Natural killer cell treated with Interleukin-12 subunit alpha and Interleukin-12 subunit beta and Interleukin-15 and Interleukin-18, amount 100 ng/mL, for 72 hours (primary cell): ENCODE measurements around the gene ARID3B. TPM values are rescaled to one million over a fixed set of nuclear protein-coding genes. Genes with fewer than 3 reads are reported as not detected.

Source experiments
- ATAC-seq, 2 donors: fragments of 150-1000 bp; cut with Tn5 transposase in 1 of 2; sonication (Bioruptor Pico), chemical (Tn5 transposase) in 1 of 2; 2 replicates each; pipeline ENCODE4 v1.10.0; 2021
- DNase-seq: peaks from one replicate; pipeline ENCODE4 v3.0.0; 2022; ENCODE audit warnings: low spot score
- H3K27ac Mint-ChIP-seq, 2 donors: 1 replicate in 1 of 2; 2 replicates in 1 of 2; pipeline ENCODE4 v1.8.0; 2022; ENCODE audit warnings: mixed read lengths in 2 of 2, mild to moderate bottlenecking in 1 of 2, moderate library complexity in 1 of 2
- H3K27me3 Mint-ChIP-seq, 2 donors: 1 replicate in 1 of 2; 2 replicates in 1 of 2; pipeline ENCODE4 v1.8.0; 2022; ENCODE audit warnings: mixed read lengths in 2 of 2
- H3K36me3 Mint-ChIP-seq: one replicate; pipeline ENCODE4 v1.8.0; 2022; ENCODE audit warnings: mixed read lengths
- H3K4me1 Mint-ChIP-seq, 2 donors: 1 replicate in 1 of 2; 2 replicates in 1 of 2; pipeline ENCODE4 v1.8.0; 2022; ENCODE audit warnings: low read depth in 2 of 2, mixed read lengths in 2 of 2, mild to moderate bottlenecking in 1 of 2
- H3K4me3 Mint-ChIP-seq: one replicate; pipeline ENCODE4 v1.8.0; 2022; ENCODE audit warnings: mixed read lengths
- H3K9me3 Mint-ChIP-seq: 2 replicates; pipeline ENCODE4 v1.8.0; 2022; ENCODE audit warnings: mixed read lengths
- total RNA-seq, 2 donors: library from RNA; stranded (reverse); gene quantifications; one replicate each; pipeline ENCODE4 v1.2.3, GENCODE V29; 2022

Gene ARID3B
- total RNA-seq, 2 donors from 2014 or later, result 77.1 to 105 TPM

DNA sequence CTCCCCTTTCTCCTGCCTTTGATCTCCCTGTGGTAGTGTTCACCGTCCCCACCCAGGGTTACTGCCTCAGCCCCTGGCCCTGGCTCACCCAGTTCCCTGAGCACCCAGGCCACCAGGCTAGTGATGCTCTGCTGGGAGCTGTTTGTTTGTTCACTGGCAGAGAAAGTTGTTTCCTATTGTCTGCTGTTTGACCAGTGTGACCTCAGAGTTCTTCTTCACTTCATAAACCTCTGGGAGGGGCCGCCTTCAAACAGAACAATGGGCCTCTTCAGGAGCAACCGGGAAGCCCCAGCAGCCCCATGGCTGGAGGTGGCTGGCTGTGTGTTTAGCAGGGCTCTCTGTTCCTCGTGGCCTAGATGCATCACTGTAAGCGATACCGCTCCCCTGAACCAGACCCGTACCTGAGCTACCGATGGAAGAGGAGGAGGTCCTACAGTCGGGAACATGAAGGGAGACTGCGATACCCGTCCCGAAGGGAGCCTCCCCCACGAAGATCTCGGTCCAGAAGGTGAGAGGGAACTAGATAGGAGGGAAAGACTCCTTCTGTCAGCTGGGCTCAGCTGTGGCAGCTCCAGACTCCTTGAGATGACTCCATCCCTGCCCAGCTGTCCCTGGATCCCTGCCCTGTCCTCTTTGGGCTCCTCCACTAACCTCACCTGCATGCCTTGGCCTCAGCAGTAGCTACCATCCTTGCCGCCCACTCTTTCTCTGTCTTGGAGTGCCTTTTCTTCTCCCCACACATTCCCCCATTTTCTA, 78.0 kb downstream of the ARID3B start:
- H3K27ac Mint-ChIP-seq, result peak overlapping the region; percentile 32 to 88
- H3K9me3 Mint-ChIP-seq, result no peaks in the 10 kb centered on the region
- no peaks in the 10 kb centered on the region for H3K27me3 Mint-ChIP-seq
- H3K4me1 Mint-ChIP-seq, result peaks cover 42 to 51% of the 10 kb centered on the region in 2 donors
- H3K36me3 Mint-ChIP-seq, result peaks cover 11% of the 10 kb centered on the region
- ATAC-seq (no peak), DNase-seq (no peak)
- H3K4me3 Mint-ChIP-seq, result peak overlapping the region; percentile 34

- no peak for ATAC-seq
- Mint-ChIP-seq H3K4me1 (peaks cover 42 to 48% of the 10 kb centered on the region in 2 donors), H3K4me3 (no peak overlapping the region), H3K27ac (peak overlapping the region; percentile 32 to 88), H3K36me3 (peaks cover 11% of the 10 kb centered on the region), H3K9me3 (no peaks in the 10 kb centered on the region), H3K27me3 (no peaks in the 10 kb centered on the region)
- no peak for DNase-seq
Observed at GRCh38 chr15:74619916-74620635, 79.1 kb downstream of the ARID3B start.

DNA sequence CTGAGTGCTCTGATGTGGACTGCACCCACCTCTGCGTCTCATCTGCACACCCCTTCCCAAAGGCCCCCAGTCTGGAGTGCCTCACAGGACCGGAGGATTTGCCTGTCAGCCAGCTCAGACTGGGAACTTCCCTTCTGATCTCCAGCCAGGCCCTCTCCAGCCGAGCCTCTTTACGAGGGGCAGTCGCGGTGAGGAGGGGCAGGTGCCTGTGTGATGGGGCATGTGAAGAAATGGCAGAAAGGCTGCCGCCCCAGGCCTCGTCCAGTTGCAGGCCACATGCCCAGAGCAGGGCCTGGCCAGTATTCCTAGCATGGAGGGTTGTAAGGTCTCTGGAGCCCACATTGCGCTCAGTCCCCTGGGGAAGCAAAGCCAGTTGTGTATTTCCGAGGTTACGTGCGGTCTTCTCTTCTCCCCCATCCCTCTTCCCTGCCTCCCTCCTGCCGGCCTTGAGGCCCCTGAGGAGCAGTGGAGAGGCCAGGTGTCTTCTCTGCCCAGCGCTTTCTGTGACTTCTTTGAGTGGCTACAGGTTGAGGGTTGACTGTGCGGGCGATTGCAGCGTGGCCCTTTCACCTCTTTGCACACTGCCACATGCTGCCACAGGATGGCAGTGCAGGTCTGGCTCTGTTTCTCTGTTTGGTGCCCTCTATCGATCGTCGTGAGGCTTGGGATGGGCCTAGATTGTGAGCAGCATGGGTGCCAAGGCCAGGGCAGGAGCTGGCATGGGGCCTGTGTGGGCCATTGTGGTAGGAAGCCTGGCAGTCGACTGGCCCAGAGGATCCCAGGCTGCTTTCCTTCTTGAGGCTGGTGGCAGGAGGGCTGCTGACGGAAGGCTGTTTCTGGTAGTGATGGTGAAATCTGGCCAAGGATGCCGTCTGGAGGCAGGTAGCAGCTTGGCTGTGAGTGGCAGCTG, 79.9 kb downstream of the ARID3B start:
- Mint-ChIP-seq H3K9me3 (no peaks in the 10 kb centered on the region), H3K36me3 (peaks cover 11% of the 10 kb centered on the region), H3K27me3 (no peaks in the 10 kb centered on the region), H3K27ac (peak overlapping the region in 1 of 2 donors; percentile 64), H3K4me3 (no peak overlapping the region), H3K4me1 (peaks cover 42 to 51% of the 10 kb centered on the region in 2 donors)
- ATAC-seq, result peak; percentile 83 to 84
- DNase-seq, result peak; percentile 78

DNA sequence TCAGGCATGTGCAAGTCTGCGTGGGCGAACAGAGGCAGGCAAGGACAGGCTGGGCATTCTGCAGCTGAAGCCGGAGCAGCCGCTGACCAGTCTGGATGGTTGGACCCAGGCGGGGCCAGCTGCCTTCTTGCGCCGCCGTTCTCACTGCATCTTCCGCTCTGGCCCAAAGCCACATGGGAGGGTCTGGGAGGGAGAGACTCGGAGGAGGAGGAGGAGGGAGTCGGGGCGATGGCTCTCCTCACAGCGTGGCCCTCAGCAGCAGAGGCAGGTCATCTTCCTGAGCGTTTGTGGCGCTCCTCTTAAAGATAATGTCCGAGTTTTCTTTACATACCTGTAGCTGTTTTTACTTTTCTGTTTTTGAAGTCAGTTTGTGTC, 80.5 kb downstream of the ARID3B start:
- Mint-ChIP-seq H3K27ac (peak overlapping the region in 1 of 2 donors; percentile 64), H3K9me3 (no peaks in the 10 kb centered on the region), H3K4me3 (no peak overlapping the region), H3K4me1 (peaks cover 39 to 49% of the 10 kb centered on the region in 2 donors), H3K36me3 (peaks cover 11% of the 10 kb centered on the region), H3K27me3 (no peaks in the 10 kb centered on the region)
- DNase-seq (no peak), ATAC-seq (no peak)

DNA sequence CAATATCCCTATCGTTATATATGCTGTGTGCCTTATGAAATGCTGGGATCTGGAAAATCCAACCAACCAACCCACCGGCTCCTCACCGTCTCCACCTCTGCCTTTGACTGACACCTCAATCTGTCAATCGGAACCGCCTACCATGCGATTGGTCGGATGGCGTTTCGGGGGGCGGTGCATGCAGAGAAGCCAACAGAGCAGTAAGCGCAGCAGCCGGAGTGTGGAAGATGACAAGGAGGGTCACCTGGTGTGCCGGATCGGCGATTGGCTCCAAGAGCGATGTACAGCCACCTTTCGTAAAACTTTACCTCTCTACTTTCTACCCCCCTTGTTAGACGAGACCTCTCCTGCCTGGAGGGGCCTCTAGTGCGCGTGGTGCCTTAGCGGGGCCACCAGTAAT, 80.9 kb downstream of the ARID3B start:
- Mint-ChIP-seq H3K36me3 (peaks cover 11% of the 10 kb centered on the region), H3K9me3 (no peaks in the 10 kb centered on the region), H3K27me3 (no peaks in the 10 kb centered on the region), H3K4me3 (no peak overlapping the region), H3K27ac (no peak overlapping the region), H3K4me1 (peaks cover 35 to 45% of the 10 kb centered on the region in 2 donors)
- DNase-seq (no peak), ATAC-seq (no peak)

DNA sequence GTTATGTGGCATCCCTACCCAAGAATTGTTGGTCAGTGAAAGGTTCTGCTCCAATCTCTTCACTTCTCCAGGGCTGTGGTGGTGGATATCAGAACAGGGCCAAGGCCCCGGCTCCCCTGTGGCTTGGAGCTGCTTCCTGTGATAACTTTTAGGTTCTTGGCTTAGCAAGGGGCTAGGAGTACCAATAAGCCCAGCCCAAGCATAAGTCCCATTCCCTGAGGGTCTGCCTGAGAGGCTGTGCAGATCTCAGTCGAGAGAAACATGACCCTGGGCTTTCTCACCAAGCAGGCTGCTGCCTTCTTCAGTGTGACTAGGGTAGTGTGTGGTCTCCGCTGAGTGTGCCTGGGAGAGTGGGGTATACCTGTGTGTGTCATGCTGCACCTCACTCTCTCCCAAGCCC, 81.7 kb downstream of the ARID3B start:
- ATAC-seq, result no peak
- peaks cover 11% of the 10 kb centered on the region for H3K36me3 Mint-ChIP-seq
- H3K9me3 Mint-ChIP-seq, result no peaks in the 10 kb centered on the region
- peaks cover 27 to 36% of the 10 kb centered on the region in 2 donors for H3K4me1 Mint-ChIP-seq
- peak overlapping the region in 1 of 2 donors; percentile 33 for H3K27ac Mint-ChIP-seq
- no peaks in the 10 kb centered on the region for H3K27me3 Mint-ChIP-seq
- DNase-seq, result no peak
- H3K4me3 Mint-ChIP-seq, result no peak overlapping the region

GRCh38 chr15:74624020-74624602, 83.1 kb downstream of the ARID3B start:
- Mint-ChIP-seq H3K36me3 (peaks cover 11% of the 10 kb centered on the region), H3K9me3 (no peaks in the 10 kb centered on the region), H3K4me1 (peaks cover 23 to 33% of the 10 kb centered on the region in 2 donors), H3K27me3 (no peaks in the 10 kb centered on the region), H3K4me3 (no peak overlapping the region), H3K27ac (no peak overlapping the region)
- ATAC-seq (no peak), DNase-seq (no peak)

DNA sequence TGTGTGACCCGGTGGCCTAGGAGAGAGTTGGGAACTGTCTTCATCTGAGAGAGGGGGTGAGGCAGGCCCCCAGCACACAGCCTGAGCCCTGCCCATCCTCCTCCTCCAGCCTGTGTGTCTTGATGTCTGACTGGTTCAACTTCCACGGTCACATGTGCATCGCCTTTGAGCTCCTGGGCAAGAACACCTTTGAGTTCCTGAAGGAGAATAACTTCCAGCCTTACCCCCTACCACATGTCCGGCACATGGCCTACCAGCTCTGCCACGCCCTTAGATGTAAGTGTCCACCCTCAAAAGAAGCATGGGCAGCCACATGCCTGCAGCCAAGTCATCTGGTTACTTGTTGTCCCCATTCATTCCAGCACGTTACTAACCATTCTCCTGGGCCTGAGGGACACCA, 84.7 kb downstream of the ARID3B start:
- H3K27me3 Mint-ChIP-seq, result no peaks in the 10 kb centered on the region
- peaks cover 11% of the 10 kb centered on the region for H3K36me3 Mint-ChIP-seq
- H3K4me3 Mint-ChIP-seq, result no peak overlapping the region
- ATAC-seq, result no peak
- no peaks in the 10 kb centered on the region for H3K9me3 Mint-ChIP-seq
- H3K27ac Mint-ChIP-seq, result no peak overlapping the region
- H3K4me1 Mint-ChIP-seq, result peaks cover 14 to 20% of the 10 kb centered on the region in 2 donors
- DNase-seq, result no peak

DNA sequence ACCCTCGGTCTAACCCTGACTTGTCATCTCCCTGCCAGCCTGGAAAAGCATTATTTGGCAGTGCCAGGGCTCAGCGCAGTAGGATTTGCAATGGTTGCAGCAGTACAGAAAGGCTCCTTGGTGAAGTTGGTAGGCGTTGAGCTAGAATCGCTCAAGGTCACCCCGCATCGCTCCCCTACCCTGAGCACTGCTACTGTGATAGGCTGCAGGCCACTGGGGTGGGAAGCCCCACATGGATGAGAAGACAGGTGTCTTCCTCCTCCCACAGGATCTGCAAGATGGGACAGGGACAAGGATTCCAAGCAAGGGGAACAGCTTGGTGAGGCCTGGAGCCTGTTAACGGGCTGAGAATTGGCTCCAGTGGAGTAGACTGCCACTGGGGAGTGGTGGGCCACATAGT, 85.3 kb downstream of the ARID3B start:
- peaks cover 8 to 14% of the 10 kb centered on the region in 2 donors for H3K4me1 Mint-ChIP-seq
- no peaks in the 10 kb centered on the region for H3K27me3 Mint-ChIP-seq
- H3K36me3 Mint-ChIP-seq, result peaks cover 5% of the 10 kb centered on the region
- H3K4me3 Mint-ChIP-seq, result no peak overlapping the region
- DNase-seq, result no peak
- H3K27ac Mint-ChIP-seq, result no peak overlapping the region
- ATAC-seq, result no peak
- H3K9me3 Mint-ChIP-seq, result no peaks in the 10 kb centered on the region

DNA sequence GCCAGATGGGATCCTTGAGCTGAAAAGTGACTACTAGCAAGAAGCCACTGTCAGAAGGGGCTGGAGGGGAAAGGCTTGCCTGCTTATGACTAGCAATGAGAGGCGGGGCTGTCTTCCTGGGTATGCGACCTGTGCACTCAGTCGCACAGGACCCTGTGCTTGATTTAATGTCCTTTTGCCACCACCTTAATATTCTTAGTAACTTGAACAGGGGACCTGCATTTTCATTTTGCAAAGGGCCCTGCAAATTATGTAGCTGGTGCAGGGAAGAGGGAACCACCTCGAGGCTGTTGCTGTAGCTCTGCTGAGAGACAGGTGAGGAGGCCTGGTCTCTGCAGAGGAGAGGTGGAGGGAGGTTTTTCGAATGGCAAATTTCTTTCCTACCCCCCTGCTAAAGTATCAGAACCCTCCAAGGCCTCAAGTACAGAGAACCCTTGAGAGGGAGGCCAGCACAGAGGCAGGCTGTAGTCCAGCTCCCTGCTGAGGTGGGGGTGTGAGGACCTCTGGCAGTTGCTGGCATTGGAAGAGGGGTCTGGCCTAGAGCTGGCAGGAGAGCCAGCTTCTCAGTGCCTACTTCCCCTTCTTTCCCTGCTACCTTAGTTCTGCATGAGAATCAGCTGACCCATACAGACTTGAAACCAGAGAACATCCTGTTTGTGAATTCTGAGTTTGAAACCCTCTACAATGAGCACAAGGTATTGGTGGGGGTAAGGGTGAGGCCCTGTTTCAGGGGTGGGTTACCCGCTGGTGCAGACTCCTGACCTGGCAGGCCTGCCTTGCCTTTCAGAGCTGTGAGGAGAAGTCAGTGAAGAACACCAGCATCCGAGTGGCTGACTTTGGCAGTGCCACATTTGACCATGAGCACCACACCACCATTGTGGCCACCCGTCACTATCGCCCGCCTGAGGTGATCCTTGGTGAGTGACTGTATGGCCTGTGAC, 86.0 kb downstream of the ARID3B start:
- Mint-ChIP-seq H3K4me1 (peaks cover 2 to 14% of the 10 kb centered on the region in 2 donors), H3K4me3 (no peak overlapping the region), H3K9me3 (no peaks in the 10 kb centered on the region), H3K27me3 (no peaks in the 10 kb centered on the region), H3K27ac (no peak overlapping the region), H3K36me3 (peaks cover under 1% of the 10 kb centered on the region)
- no peak for DNase-seq
- ATAC-seq, result no peak

GRCh38 chr15:74627766-74628165, 86.7 kb downstream of the ARID3B start:
- Mint-ChIP-seq H3K36me3 (no peaks in the 10 kb centered on the region), H3K27me3 (no peaks in the 10 kb centered on the region), H3K4me1 (peaks cover 0 to 15% of the 10 kb centered on the region in 2 donors), H3K27ac (peak overlapping the region in 1 of 2 donors; percentile 43), H3K9me3 (no peaks in the 10 kb centered on the region), H3K4me3 (no peak overlapping the region)
- ATAC-seq, result no peak
- no peak for DNase-seq

- no peak for ATAC-seq
- no peak for DNase-seq
- Mint-ChIP-seq H3K27ac (peak overlapping the region in 1 of 2 donors; percentile 43), H3K36me3 (no peaks in the 10 kb centered on the region), H3K27me3 (no peaks in the 10 kb centered on the region), H3K4me3 (no peak overlapping the region), H3K9me3 (no peaks in the 10 kb centered on the region), H3K4me1 (peaks cover 0 to 15% of the 10 kb centered on the region in 2 donors)
Observed at GRCh38 chr15:74628199-74628598, 87.2 kb downstream of the ARID3B start.
